Measurements from ENCODE around the gene PLXNC1.

PLXNC1 gene

GRCh38 chr12:94133964-94134795, 14.2 kb upstream of the PLXNC1 start:
- in situ Hi-C loops (cut with HindIII; ENCODE audit: low sequenced_read_pairs), result loop anchor here (25.0 kb wide), 1 partner anchor 378 kb away; no protein-coding TSS in a partner anchor

GRCh38 chr12:94135896-94136295, 12.5 kb upstream of the PLXNC1 start:
- in situ Hi-C loops (cut with HindIII; ENCODE audit: low sequenced_read_pairs), result loop anchor here (25.0 kb wide), 1 partner anchor 376 kb away; no protein-coding TSS in a partner anchor

GRCh38 chr12:94139816-94140215, 8.6 kb upstream of the PLXNC1 start:
- in situ Hi-C loops (cut with HindIII; ENCODE audit: low sequenced_read_pairs), result loop anchor here (25.0 kb wide), 1 partner anchor 372 kb away; no protein-coding TSS in a partner anchor

- in situ Hi-C loops (cut with HindIII; ENCODE audit: low sequenced_read_pairs), result loop anchor here (25.0 kb wide), 1 partner anchor 372 kb away; no protein-coding TSS in a partner anchor
Observed at GRCh38 chr12:94140556-94140955, 7.8 kb upstream of the PLXNC1 start.

- in situ Hi-C loops (cut with HindIII; ENCODE audit: low sequenced_read_pairs), result loop anchor here (25.0 kb wide), 1 partner anchor 371 kb away; no protein-coding TSS in a partner anchor
Observed at GRCh38 chr12:94141004-94141764, 7.2 kb upstream of the PLXNC1 start.

- in situ Hi-C loops (cut with HindIII; ENCODE audit: low sequenced_read_pairs), result loop anchor here (25.0 kb wide), 1 partner anchor 370 kb away; no protein-coding TSS in a partner anchor
Observed at GRCh38 chr12:94141892-94142291, 6.5 kb upstream of the PLXNC1 start.

- in situ Hi-C loops (cut with HindIII; ENCODE audit: low sequenced_read_pairs), result loop anchor here (25.0 kb wide), 1 partner anchor 369 kb away; no protein-coding TSS in a partner anchor
Observed at GRCh38 chr12:94143438-94143837, 4.9 kb upstream of the PLXNC1 start.

GRCh38 chr12:94143951-94144350, 4.4 kb upstream of the PLXNC1 start:
- in situ Hi-C loops (cut with HindIII; ENCODE audit: low sequenced_read_pairs), result loop anchor here (25.0 kb wide), 1 partner anchor 368 kb away; no protein-coding TSS in a partner anchor

GRCh38 chr12:94144781-94145180, 3.6 kb upstream of the PLXNC1 start:
- in situ Hi-C loops (cut with HindIII; ENCODE audit: low sequenced_read_pairs), result loop anchor here (25.0 kb wide), 1 partner anchor 368 kb away; no protein-coding TSS in a partner anchor

- in situ Hi-C loops (cut with HindIII; ENCODE audit: low sequenced_read_pairs), result loop anchor here (25.0 kb wide), 1 partner anchor 367 kb away; no protein-coding TSS in a partner anchor
Observed at GRCh38 chr12:94145191-94145983, 3.0 kb upstream of the PLXNC1 start.

GRCh38 chr12:94146166-94146936, 2.0 kb upstream of the PLXNC1 start:
- in situ Hi-C loops (cut with HindIII; ENCODE audit: low sequenced_read_pairs), result loop anchor here (25.0 kb wide), 1 partner anchor 366 kb away; no protein-coding TSS in a partner anchor

GRCh38 chr12:94147387-94147990, 888 bp upstream of the PLXNC1 start:
- in situ Hi-C loops (cut with HindIII; ENCODE audit: low sequenced_read_pairs), result loop anchor here (25.0 kb wide), 1 partner anchor 365 kb away; no protein-coding TSS in a partner anchor

GRCh38 chr12:94148739-94149118, 352 bp downstream of the PLXNC1 start:
- in situ Hi-C loops (cut with HindIII; ENCODE audit: low sequenced_read_pairs), result loop anchor here (25.0 kb wide), 1 partner anchor 364 kb away; no protein-coding TSS in a partner anchor

- in situ Hi-C loops (cut with HindIII; ENCODE audit: low sequenced_read_pairs), result loop anchor here (25.0 kb wide), 1 partner anchor 363 kb away; no protein-coding TSS in a partner anchor
Observed at GRCh38 chr12:94149119-94149780, 873 bp downstream of the PLXNC1 start.

- in situ Hi-C loops (cut with HindIII; ENCODE audit: low sequenced_read_pairs), result loop anchor here (25.0 kb wide), 1 partner anchor 362 kb away; no protein-coding TSS in a partner anchor
Observed at GRCh38 chr12:94149781-94150239, 1.4 kb downstream of the PLXNC1 start.

GRCh38 chr12:94150240-94151121, 2.1 kb downstream of the PLXNC1 start:
- in situ Hi-C loops (cut with HindIII; ENCODE audit: low sequenced_read_pairs), result no loop called here

- in situ Hi-C loops (cut with HindIII; ENCODE audit: low sequenced_read_pairs), result no loop called here
Observed at GRCh38 chr12:94151582-94151981, 3.2 kb downstream of the PLXNC1 start.
